Activated CD8-positive, alpha-beta memory T cell treated with anti-CD3 and anti-CD28 coated beads for 48 hours (primary cell): ENCODE measurements around the gene OTOG.

Experiments
- DNase-seq, 3 experiments: peaks; one replicate each; pipeline ENCODE4 v3.0.0-alpha.2; 2020; ENCODE audit warnings: low read depth in 2 of 3, low spot score in 2 of 3

OTOG gene

DNA sequence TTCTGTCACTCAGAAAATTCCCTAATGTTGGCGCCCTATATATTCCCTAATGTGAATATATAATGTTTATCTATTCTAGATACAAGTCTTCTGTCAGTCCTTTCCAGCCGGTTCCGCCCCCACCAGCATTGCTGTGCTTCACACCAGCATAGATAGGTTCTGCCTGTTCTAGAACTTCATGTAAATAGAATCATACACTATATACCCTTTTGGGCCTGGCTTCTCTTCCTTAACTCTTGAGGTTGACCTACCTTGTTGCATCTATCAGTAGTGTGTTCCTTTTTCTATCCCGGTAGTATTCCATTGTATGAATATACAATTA is 34.6 kb downstream of the OTOG start:
- DNase-seq = no peak

GRCh38 chr11:17585911-17586695 is 39.0 kb downstream of the OTOG start:
- no peak for DNase-seq

DNA sequence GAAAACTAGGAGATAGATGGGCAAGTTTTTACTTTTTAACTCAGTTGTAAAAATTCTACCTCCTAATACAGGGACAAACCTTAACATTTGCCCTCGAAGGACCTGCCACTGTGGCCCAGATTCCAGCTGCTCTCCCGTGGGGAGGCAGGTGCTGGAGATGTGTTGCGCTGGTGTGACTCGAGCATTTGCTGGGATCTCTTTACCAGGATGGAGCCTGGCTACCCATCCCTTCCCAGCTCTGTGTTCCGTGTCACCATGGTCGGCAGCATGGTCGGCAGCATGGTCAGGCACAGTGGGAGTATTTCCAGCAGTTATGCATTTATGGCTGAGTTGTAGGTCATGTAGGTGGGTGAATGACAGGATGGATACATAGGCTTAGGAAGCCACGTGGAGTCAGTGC is 41.1 kb downstream of the OTOG start:
- no peak for DNase-seq

GRCh38 chr11:17588721-17589120 is 41.7 kb downstream of the OTOG start:
- no peak for DNase-seq

GRCh38 chr11:17590463-17590862 is 43.4 kb downstream of the OTOG start:
- DNase-seq = no peak

GRCh38 chr11:17591293-17591692 is 44.2 kb downstream of the OTOG start:
- no peak for DNase-seq

DNA sequence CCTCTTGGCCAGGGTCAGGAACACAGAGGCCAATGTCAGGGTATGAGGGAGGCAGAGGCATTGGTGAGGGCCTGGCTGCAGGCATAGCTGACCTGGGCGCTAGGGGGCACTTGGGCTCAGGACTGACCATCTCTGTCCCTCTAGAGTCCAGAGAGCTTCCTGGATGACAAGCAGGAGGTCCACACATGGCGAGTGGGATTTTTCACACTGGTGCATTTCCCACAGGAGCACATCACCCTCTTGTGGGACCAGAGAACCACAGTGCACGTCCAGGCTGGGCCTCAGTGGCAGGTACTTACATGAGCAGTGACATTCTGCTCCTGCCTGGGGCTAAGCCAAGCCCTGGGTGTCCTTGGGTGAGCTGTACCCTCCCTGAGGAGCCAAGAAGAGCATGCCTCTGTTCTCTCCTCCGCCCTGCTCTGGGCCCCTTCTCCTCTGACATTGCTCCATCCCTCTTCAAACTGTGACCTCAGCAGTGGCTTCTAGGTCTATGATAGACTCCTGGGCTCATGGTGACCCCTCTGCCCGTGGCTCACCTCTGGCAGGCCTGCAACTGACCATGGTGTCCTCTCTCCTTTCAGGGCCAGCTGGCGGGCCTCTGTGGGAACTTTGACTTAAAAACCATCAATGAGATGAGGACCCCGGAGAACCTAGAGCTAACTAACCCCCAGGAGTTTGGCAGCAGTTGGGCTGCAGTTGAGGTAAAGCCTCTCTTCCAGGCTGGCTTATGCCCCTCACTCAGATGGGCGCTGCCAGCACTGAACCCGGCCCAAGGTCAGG is 46.6 kb downstream of the OTOG start:
- no peak for DNase-seq

DNA sequence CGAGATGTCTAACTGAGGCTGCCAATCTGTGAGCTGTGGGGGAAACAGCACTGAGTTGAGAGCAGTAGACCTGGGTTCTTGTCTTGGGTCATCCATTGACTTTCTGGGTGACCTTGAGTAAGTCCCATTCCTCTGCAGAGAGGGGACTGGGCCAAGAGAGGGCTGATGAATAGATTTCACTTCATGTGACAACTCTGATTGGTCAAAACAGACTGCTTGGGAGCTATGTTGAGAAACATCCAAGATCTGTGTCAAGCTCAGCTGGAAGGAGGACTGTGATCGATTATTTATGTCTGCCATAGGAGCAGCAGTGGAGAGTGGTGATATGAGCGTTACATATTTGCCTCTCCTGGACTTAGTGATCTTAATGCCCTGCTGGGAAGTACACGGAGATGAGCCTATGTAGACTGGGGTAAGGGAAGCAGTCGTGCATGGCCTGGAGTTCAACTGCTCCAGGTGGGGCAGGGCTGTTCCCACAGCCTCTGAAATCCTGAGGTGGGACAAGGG is 47.7 kb downstream of the OTOG start:
- DNase-seq = no peak

- no peak for DNase-seq
Observed at GRCh38 chr11:17595526-17596309, 48.7 kb downstream of the OTOG start.

GRCh38 chr11:17596310-17596669 is 49.2 kb downstream of the OTOG start:
- no peak for DNase-seq

DNA sequence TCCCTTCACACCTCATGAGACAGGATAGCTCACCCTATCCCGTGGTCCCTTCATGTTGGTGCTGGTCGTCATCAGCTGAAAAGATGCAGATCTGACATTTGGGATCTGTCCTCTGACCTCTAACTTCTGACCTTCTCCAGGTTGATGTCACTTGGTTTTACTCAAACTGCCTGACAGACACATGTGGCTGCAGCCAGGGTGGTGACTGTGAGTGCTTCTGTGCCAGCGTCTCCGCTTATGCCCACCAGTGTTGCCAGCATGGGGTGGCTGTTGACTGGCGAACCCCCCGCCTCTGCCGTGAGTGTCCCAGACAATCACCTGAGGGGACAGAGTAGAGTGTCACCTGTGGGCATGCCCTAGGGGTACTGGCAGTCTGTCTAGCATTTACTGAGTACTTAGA is 49.7 kb downstream of the OTOG start:
- DNase-seq = no peak

DNA sequence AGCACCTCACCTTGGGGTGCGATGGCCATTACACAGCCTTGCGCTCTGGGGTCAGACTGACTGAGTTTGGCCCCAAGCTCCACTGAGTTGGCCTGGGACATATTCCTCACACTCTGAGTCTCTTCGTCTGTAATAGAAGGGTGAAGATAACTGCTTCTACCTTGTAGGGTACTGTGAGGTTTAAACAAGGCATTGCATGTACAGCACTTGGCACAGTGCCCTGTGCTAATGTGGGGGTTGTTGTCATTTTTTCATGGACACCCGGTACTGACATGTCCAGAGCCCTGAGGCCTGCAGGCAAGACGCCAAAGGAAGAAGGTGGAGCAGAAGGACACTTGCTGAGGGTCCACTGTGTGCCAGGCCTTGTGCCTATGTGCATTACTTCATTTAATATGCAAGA is 50.7 kb downstream of the OTOG start:
- no peak for DNase-seq

DNA sequence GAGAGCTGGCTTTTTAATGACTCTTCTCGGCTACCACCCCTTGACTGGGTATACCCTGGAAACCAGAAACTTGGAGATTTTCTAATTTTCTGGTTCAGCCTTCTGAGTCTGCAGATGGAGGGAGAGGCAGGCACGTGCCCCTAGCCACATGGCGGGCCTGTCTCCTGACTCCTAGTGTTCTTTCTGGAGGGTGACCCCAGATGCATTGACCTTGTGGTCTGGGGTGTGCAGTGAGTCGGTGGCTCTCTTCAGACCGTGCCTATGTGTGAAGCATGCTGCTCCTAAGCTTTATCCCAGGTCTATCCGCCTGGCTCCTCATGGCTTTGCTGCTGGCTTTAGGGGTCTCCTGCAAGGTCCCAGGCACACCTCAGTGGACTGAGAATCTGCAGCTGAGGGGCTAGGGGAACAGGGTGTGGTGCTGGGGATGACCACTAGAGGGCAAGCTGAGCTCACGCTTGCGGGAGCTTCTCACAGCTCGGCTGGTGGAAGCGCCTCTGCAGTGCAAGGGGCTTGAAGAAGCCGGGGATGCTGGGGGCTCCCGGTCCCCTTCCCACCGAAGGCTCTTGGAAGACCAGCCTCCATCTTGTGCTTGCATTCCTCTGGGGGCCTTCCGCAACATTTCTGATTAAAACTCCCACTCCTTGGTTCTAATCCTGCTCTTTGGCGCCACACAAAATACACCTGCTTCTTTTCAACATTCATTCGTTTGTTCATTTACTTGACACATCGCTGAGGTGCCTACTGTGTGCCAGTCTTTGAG is 51.8 kb downstream of the OTOG start:
- DNase-seq = peak; percentile 14 to 66 (median 56)

- no peak for DNase-seq
Observed at GRCh38 chr11:17599460-17599925, 52.4 kb downstream of the OTOG start.

- no peak for DNase-seq
Observed at GRCh38 chr11:17600316-17601255, 53.5 kb downstream of the OTOG start.

GRCh38 chr11:17601256-17601671 is 54.2 kb downstream of the OTOG start:
- DNase-seq = no peak

- no peak for DNase-seq
Observed at GRCh38 chr11:17601676-17602075, 54.6 kb downstream of the OTOG start.

- no peak for DNase-seq
Observed at GRCh38 chr11:17602105-17603001, 55.3 kb downstream of the OTOG start.
